Gastroesophageal sphincter (tissue), 4 donors: ENCODE results near the gene TMEM14C. TPM values are rescaled to one million over a fixed set of nuclear protein-coding genes. Genes with fewer than 3 reads are reported as not detected.
A peak's percentile ranks its signal among the peaks of the same experiment; 100 is the strongest.

Source experiments
- ATAC-seq: fragments of 150-250 bp; one replicate; pipeline ENCODE4 v1.9.1; 2016; ENCODE audit warnings: mild to moderate bottlenecking, moderate library complexity
- H3K27ac ChIP-seq, 4 donors: fragments of 200-600 bp; sonication (generic) in 3 of 4; 1 replicate in 3 of 4; 2 replicates in 1 of 4; pipeline ENCODE4 v1.5.1; 2016 to 2019
- H3K27me3 ChIP-seq: fragments of 200-600 bp; sonication (generic); one replicate; pipeline ENCODE4 v1.5.1; 2019
- H3K36me3 ChIP-seq, 2 donors: fragments of 200-600 bp; sonication (generic); one replicate each; pipeline ENCODE4 v1.5.1; 2019; ENCODE audit warnings: control low read depth in 1 of 2
- H3K4me1 ChIP-seq, 3 donors: fragments of 200-600 bp; sonication (generic); 1 replicate in 2 of 3; 2 replicates in 1 of 3; pipeline ENCODE4 v1.5.1; 2016 to 2019; ENCODE audit warnings: control low read depth in 2 of 3
- H3K4me3 ChIP-seq, 2 donors: fragments of 200-600 bp; sonication (generic); one replicate each; pipeline ENCODE4 v1.5.1; 2019; ENCODE audit warnings: mild to moderate bottlenecking in 1 of 2, moderate library complexity in 1 of 2
- H3K9me3 ChIP-seq, 3 donors: fragments of 200-600 bp; sonication (generic); one replicate each; pipeline ENCODE4 v1.5.1; 2017 to 2019; ENCODE audit warnings: control low read depth in 2 of 3
- CTCF ChIP-seq, 4 experiments: fragments of 200-600 bp in 2 of 4; fragments of 450-650 bp in 2 of 4; sonication (generic) in 1 of 4; IDR thresholded peaks; one replicate each; pipeline ENCODE4 v1.5.1; 2017 to 2019; ENCODE audit warnings: antibody characterized with exemption in 4 of 4, mild to moderate bottlenecking in 2 of 4, moderate library complexity in 2 of 4
- EP300 ChIP-seq: sonication (generic); formaldehyde crosslinking; IDR thresholded peaks from one replicate; pipeline ENCODE4 v1.6.1; 2017; ENCODE audit warnings: antibody characterized with exemption, mild to moderate bottlenecking
- POLR2A ChIP-seq, 2 donors: fragments of 450-650 bp; IDR thresholded peaks; one replicate each; pipeline ENCODE4 v1.6.1; 2017; ENCODE audit warnings: antibody characterized with exemption in 2 of 2, mild to moderate bottlenecking in 2 of 2, moderate library complexity in 1 of 2
- POLR2AphosphoS5 ChIP-seq: sonication (generic); formaldehyde crosslinking; IDR thresholded peaks from one replicate; pipeline ENCODE4 v1.6.1; 2017; ENCODE audit warnings: antibody characterized with exemption
- WGBS, 2 donors: methylation state at CpG; one replicate each; pipeline ENCODE4 v1.1.5; 2018; ENCODE audit warnings: low coverage in 1 of 2; 5-methylcytosine and 5-hydroxymethylcytosine counted together
- total RNA-seq, 4 donors: library from RNA; depleted of rRNA; stranded (reverse); fragments of >200 nt; gene quantifications; one replicate each; pipeline ENCODE4 v1.1.0, GENCODE V29; 2016

The TMEM14C gene
- total RNA-seq, 4 donors from 2014 or later: 97.4 to 209 (median 150) TPM

GRCh38 chr6:10690651-10691445 lies 32.0 kb upstream of the TMEM14C start:
- Histone ChIP-seq H3K4me3 (no peak overlapping the region), H3K27ac (no peak overlapping the region), H3K4me1 (peaks cover 0 to 22% (median 15%) of the 10 kb centered on the region in 3 donors), H3K27me3 (no peaks in the 10 kb centered on the region), H3K36me3 (no peaks in the 10 kb centered on the region), H3K9me3 (no peaks in the 10 kb centered on the region)
- TF ChIP-seq POLR2A (IDR thresholded peaks at IDR 0.05) (no peak), POLR2AphosphoS5 (no peak), EP300 (no peak)
- ATAC-seq: no peak
- 60 to 73% methylated on average over 11 to 15 of the region's 15 CpGs for WGBS, 2 donors

GRCh38 chr6:10692965-10693538 lies 29.8 kb upstream of the TMEM14C start:
- H3K36me3 ChIP-seq: peaks cover 0 to 7% of the 10 kb centered on the region in 2 donors
- no peak for TF ChIP-seq EP300
- TF ChIP-seq POLR2A (IDR thresholded peaks at IDR 0.05): no peak
- TF ChIP-seq POLR2AphosphoS5: no peak
- no peak for TF ChIP-seq CTCF (IDR thresholded peaks at IDR 0.05)

GRCh38 chr6:10694302-10695085 lies 28.4 kb upstream of the TMEM14C start, which contains the start of the genes C6orf52 and PAK1IP1:
Gene C6orf52 (minus strand): TSS chr6:10694616. CDS start chr6:10687550, 7,066 bp downstream.
Gene PAK1IP1 (plus strand): TSS chr6:10694972. CDS start chr6:10694986, 14 bp downstream.
- peak; percentile 100 for ATAC-seq
- Histone ChIP-seq H3K4me1 (peaks cover 0 to 32% (median 19%) of the 10 kb centered on the region in 3 donors), H3K27ac (peak within 1 kb of the TSS; percentile 73 to 94 (median 90)), H3K4me3 (peak within 1 kb of the TSS; percentile 61 to 74), H3K27me3 (no peaks in the 10 kb centered on the region), H3K36me3 (peaks cover 0 to 21% of the 10 kb centered on the region in 2 donors), H3K9me3 (no peaks in the 10 kb centered on the region)
- whole genome bisulfite sequencing, 2 donors: 0% methylated on average over 21 to 31 of the region's 53 CpGs
- peak; percentile 74 to 86 for TF ChIP-seq POLR2A (IDR thresholded peaks at IDR 0.05)
- no peak for TF ChIP-seq EP300
- TF ChIP-seq POLR2AphosphoS5: peak; percentile 96
- TF ChIP-seq CTCF (IDR thresholded peaks at IDR 0.05): peak in 1 of 4 experiments; percentile 5

More at GRCh38 chr6:10692965-10693538, 29.8 kb upstream of the TMEM14C start:
- 97% methylated on average over 7 of the region's 8 CpGs for WGBS, 2 donors
- H3K9me3 ChIP-seq: no peaks in the 10 kb centered on the region
- no peak for ATAC-seq
- peak overlapping the region in 1 of 2 donors; percentile 74 for H3K4me3 ChIP-seq
- no peak overlapping the region for H3K27ac ChIP-seq
- peaks cover 0 to 32% (median 19%) of the 10 kb centered on the region in 3 donors for H3K4me1 ChIP-seq
- H3K27me3 ChIP-seq: no peaks in the 10 kb centered on the region

GRCh38 chr6:10695086-10695657 lies 27.7 kb upstream of the TMEM14C start:
- peaks cover 0 to 32% (median 19%) of the 10 kb centered on the region in 3 donors for H3K4me1 ChIP-seq
- peaks cover 0 to 28% of the 10 kb centered on the region in 2 donors for H3K36me3 ChIP-seq
- peak overlapping the region; percentile 61 to 74 for H3K4me3 ChIP-seq
- H3K9me3 ChIP-seq: no peaks in the 10 kb centered on the region
- WGBS, 2 donors: 0 to 2% methylated on average over 13 to 17 of the region's 17 CpGs
- peak overlapping the region; percentile 73 to 94 (median 90) for H3K27ac ChIP-seq
- H3K27me3 ChIP-seq: no peaks in the 10 kb centered on the region
- ATAC-seq: no peak
- TF ChIP-seq CTCF (IDR thresholded peaks at IDR 0.05) (no peak), POLR2AphosphoS5 (no peak), POLR2A (IDR thresholded peaks at IDR 0.05) (no peak), EP300 (no peak)
